Measurements from ENCODE around the gene ZBTB18.

- TF ChIP-seq GATA2 (IDR thresholded peaks at IDR 0.05; ENCODE audit: low read depth, low read length) (no peak), GATA3 (IDR thresholded peaks at IDR 0.05; ENCODE audit: low read depth, low read length) (no peak)
Observed at GRCh38 chr1:244104309-244105060, 53.4 kb downstream of the ZBTB18 start.
